Measurements from ENCODE around the gene MVK.

DNA sequence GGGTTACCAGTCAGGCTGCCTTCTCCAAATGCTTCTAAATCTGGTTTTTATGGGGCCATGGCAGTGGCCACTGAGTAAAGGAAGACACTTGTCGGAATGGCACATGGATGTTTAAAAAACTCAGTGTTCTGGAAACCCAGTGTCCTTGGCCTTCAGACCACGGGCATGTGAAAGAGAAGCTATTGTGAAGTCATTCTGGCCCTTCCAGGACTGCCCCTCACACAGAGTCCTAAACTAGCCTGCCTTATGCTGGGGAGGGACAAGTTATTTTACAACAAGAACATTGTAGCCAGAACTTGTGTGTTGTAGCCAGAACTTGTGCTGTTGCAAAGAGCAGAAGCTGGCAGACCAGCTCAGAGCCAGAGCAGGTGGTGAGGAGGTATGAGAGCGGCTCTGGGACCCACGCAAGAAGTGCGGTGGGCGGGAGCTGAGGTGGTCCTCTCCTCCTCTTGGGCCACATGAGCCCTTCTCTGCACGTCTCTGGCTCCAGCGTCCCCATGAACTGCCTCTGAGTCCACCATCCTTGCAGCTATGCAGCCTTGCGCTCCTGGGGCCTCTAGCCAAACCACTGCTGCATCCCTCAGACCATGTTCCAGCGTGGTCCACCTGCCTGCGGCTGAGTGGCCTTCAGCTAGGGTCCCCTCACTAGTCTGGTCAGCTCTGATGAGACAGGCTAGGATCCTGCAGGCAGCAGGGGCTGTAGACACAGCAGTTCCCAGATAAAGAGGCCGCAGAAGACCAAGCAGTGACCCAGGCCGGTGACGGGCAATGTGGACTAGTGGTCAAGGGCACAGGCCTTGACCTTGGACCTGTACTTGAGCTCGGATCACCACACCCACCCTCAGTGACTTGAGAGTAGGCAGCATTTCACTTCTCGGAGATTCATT lies 32.8 kb upstream of the MVK start:
- TF ChIP-seq CTCF (IDR thresholded peaks at IDR 0.05) (no peak), POLR2A (IDR thresholded peaks at IDR 0.05) (no peak)

Measured in adrenal gland (tissue), 5 donors.